HG02973 (cell line): Measurements from ENCODE around the gene SDSL.

Experiments
- ATAC-seq: cut with Tn5 transposase; IDR thresholded peaks from one replicate; pipeline ENCODE4 v1.9.1; 2021; ENCODE audit warnings: moderate library complexity; ENCODE audit not compliant: unreplicated experiment

The SDSL gene

DNA sequence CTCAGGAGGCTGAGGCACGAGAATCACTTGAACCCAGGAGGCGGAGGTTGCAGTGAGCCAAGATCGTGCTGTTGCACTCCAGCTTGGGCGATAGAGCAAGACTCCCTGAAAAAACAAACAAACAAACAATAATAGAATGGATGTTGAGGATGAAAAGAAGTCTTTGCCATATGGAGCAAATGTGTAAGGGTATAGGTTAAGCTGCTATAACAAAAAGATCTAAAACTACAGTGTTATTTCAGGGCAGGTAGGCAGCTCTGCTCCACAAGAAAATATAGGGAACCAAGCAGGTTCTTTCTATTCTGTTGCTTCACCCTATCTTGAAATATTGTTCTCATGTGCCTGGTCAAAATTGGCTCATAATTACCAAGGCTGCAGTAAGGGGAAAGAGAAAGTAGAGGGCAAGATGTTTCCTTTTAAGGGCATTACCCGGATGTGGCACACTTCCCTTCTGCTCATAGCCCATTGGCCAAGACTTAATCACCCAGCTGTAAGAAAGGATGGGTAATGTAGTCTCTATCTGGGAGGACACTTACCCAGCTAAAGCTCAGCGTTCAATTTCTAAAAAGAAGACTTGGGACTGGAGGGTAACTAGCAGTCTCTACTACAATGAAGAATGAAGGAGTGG lies 23.5 kb downstream of the SDSL start:
- ATAC-seq = no peak

DNA sequence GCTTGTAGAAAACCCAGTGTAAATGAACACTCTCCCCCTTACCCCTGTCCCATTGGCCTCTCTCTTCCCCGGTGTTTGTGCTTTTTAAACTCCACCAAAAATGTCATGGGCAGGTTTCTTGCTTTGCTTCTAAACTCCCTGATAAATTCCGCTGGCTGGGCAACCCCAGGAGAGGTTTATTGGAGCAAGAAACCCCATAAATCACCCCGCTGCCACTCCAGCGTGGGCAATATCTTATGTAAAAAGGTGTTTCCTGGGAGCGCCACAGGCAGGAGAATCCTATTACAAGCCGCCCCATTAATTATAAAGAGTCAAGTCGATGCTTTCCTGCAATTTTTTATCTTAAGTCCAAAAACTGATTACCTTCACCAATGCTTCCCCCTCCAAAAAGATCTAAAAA lies 26.7 kb downstream of the SDSL start:
- no peak for ATAC-seq

- no peak for ATAC-seq
Observed at GRCh38 chr12:113449299-113449698, 27.1 kb downstream of the SDSL start.

GRCh38 chr12:113449839-113450238 lies 27.7 kb downstream of the SDSL start:
- ATAC-seq = no peak

DNA sequence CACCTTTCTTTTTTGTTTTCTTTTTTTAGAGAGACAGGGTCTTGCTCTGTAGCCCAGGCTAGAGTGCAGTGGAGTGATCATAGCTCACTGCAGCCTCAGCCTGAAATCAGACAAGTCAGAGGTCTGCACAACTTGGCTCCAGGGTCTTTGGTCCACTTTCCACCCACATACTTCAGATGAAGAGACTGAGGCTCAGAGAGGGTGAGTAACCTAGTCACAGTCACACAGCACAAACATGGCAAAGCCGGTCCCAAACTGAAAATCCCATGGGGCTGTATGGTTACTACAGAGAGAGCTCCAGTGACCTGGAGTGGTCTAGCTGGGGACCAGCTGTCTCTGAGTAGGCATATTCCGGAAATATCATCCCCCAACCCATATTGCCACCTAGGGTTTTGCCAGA lies 30.3 kb downstream of the SDSL start:
- ATAC-seq = no peak

DNA sequence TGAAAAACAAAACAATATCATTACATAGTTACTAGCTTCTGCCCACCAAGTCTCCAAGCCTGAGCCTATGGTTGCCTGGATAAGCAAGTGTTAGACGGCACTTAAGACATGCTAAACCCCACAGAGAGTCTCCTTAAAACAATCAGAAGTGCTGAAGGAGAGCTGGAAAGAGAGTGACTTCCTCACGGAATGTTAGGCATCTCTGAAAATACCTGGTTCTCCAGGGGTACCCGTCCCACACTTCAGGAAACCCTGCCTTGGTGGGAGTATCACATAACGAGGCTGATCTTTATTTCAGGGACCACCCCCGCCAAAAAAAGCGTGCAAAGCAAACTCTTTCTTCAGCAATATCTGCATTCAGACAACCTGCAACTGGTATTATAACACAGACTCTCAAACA lies 31.1 kb downstream of the SDSL start:
- no peak for ATAC-seq

GRCh38 chr12:113456199-113456598 lies 34.0 kb downstream of the SDSL start:
- ATAC-seq = no peak

DNA sequence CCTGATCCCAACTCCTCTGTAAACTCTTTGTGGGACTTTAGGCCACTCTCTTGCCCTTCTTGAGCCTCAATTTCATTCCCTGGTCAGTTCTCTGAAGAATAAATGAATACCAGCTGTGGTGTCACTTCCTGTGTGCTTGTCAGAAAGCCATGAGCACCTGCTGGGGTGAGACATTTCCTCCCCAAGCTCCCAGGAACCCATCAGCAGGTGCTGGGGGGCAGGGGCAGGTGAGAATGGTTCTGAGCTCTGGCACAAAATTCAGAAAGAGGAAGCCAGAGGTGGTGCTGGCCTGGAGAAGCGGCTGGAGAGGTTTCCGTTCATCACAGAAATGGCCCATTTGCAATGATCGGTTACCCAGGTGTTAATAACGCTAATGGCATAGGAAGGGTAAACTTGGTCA lies 34.6 kb downstream of the SDSL start:
- ATAC-seq = no peak

- ATAC-seq = no peak
Observed at GRCh38 chr12:113457185-113457584, 35.0 kb downstream of the SDSL start.

GRCh38 chr12:113457710-113458109 lies 35.5 kb downstream of the SDSL start:
- ATAC-seq = no peak

DNA sequence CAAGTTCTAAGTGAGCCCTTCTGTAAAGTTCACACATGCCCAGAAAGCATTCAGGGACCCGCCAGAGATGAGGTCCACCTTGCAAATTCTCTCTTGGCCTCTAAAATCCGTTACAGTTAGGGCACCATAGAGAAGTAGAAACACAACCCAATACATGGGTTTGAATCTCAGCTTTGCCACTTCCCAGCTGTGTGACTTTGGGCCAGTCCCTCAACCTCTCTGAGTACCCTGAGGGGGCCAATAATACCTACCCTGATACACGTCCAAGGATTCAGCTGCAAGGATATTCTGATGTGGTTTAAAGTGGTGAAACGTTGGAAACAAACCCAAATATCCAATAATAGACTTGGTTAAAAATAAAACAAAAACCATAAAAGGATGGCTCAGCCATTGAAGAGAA lies 37.8 kb downstream of the SDSL start:
- no peak for ATAC-seq

DNA sequence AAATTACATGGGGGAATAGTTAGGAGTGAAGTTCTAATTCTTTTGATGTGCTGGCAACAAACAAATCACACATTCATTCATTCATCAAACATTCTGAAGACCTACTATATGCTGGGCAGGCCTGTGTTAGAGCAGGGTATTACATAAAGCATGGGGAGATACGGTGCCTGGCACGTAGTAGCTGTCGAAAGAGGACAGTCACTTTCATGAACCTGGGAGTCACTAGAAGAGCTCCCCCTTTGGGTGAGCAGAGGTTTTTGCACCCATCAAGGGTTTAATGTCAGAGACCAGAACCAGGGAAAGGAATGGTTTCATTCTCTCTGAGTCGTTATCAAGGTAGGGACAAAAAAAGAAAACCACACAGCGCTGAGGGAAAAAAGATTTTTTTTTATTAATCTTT lies 39.5 kb downstream of the SDSL start:
- ATAC-seq = no peak

DNA sequence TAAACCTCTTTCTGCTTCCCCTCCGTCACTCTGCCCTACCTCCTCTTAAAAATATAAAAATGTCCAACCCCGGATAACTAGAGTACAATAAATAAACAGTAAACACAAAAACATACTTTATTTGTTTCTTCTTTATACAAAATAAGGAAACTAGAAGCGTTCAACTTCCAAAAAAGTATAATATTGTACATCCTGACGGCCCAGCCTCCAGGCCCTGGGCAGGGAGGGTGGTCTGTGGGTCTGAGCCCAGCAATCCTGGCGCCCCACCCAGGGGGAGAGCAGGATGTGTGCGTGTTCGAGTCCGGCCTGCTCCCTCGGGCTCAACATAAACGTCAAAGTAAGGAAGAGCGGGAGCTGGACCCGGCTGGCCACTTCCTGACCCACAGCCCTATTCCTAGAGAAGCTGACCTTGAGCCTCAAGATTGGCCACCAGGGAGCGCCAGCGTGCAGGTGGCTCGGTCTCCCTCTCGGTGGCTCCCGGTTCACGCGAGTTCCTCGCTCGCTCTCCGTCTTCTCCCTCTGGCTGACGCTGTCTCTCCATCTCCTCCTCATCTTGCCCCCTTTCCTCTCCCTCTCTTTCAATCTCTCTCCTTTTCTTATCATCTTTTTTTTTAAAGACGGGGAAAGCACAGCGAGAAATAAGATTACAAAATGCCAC lies 40.1 kb downstream of the SDSL start:
- no peak for ATAC-seq

DNA sequence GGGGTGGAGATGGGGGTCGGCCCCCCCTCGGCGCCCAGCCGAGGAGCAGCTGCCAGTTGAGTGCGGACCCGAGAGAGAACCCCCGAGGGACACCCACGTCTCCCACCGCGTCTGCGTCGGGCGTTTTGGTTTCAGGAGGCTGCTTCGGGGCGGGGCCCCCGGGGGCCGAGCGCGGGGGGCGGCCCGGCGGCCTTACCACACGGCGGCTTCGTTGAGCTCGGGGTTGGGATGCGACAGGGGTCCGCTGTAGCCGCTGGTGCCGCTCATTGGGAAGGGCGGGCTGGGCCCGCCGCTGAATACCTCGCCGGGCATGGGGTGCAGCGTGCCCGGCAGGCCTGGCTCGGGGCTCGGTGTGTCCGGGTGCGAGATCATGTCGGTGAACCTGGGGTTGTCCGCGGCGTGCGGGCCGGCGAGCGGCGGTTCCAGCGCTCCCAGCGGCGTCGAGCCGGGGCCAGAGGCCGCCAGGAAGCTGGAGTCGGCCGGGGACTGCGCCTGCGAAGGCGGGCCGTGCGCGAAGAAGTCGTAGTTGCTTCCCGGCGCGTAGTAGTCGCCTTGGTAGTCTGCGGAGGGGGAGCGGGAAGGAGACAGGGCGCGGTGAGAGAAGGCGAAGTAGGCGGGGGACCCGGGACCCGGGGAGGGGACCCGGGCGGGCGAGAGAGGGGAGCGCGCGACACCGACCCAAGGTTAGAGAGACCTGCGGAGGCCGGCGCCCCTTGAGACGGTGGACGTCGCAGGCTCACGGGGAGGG lies 41.0 kb downstream of the SDSL start:
- no peak for ATAC-seq

DNA sequence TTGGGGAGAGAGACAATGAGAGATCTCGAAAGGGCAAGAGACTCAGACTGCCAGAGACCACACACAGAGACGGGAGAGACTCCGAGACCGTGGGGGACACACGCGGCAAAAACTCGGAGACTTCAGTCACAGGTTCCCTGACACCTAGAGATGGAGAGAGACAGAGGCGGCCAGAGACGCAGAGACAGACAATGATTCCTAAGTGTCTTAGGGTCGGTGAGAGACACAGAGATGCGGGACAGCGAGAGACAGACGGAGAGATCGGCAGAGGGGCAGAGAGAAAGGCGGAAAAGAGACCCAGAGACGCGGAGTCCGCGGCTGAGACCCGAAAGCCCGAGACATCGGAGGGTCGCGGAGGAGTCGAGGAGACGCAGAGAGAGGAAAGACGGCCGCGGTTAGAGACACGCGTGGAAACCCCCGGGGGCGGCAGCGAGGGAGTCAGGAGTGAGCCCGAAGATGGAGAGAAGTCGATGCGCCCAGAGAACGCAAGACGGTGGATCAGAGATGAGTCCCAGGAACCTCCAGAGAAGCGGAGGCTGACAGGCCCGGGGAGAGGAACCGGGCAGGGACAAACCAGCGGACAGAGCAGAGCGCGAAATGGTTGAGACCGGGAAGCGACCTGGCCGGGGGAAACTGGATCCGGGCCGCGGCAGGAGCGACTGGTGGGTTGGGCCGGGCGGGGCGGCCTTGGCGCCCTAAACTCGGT lies 41.7 kb downstream of the SDSL start:
- ATAC-seq = no peak

- no peak for ATAC-seq
Observed at GRCh38 chr12:113464452-113464775, 42.2 kb downstream of the SDSL start.

GRCh38 chr12:113464852-113465719 lies 42.9 kb downstream of the SDSL start:
- ATAC-seq = no peak

DNA sequence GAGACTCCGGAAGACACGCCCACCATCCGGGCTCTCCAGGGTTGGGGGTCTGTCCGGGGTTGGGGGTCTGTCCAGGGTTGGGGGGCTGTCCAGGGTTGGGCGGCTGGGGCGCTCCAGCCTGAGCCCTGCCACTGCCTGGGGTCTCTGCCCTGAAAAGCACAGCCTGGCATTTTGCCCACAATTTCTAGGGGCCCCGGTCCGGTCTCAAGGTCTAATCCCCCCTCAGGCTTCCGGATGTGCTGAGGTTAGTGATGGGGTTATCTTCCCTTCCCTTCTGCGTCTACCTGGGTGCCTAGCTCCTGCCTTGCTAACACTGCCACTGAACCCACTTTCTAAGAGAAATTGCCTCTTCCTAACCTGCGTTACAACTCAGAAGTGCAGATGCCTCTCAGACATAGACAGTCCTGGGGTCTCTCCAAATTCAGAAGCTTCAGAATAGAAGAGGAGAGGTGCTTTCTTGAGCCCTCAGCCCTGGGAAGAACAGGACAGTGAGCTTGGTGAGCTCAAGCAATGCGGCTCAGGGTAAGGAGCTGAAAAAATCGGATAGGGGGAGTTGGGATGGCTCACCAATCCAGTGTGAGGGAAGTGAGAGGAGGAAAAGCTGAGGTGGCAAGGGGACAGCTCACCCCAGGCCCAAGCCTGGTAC lies 43.8 kb downstream of the SDSL start:
- no peak for ATAC-seq

DNA sequence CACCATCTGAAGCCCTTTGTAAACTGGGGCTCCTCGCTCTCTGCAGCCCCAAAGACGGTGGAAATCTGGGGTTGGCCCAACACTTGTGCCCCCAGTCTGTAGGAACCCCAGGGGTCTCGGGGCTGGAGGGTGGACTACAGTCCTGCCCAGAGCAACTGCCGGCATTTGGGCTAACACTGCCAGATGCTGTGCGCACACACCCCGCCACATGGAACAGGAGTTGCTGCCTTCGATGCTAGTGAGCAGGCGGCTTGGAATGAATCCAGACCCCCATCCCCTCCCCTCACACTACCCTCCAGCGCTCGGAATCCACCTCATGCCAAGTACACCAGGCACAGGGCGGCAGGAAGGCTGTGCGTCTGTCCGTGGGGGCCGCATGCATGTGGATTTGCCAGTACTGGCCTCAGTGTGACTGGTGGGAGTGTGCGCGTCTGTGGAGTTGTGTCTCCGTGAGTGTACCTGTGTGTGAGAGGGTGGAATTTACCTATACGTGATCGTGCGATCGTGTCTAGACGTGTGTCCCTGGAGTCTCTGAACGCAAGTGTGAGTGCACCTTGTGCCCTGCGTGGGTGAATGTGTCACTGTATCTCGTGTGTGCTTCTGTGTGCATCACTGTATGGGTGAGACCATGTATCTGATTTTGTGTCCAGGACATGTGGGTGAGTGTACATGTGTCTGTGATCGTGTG lies 44.4 kb downstream of the SDSL start:
- no peak for ATAC-seq

DNA sequence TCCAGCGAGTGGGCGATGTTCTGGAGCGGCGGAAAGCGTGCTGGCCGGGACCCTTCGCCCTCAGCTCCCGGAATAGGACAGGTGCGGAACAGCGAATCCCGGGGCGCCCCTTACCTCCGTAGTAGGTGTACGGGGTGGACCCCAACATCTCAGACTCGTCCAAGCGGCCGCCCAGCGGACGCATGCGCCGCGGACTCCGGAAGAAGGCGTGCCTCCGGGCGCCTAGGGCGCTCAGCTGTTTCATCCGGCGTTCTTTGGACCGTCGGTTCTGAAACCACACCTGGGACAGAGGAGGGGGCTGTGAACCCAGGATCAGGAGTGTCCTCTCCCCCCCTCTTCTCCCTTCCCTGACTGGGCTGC lies 44.9 kb downstream of the SDSL start:
- no peak for ATAC-seq
